Gastrocnemius medialis (tissue), 4 donors: ENCODE measurements around the gene GABBR2. TPM values are rescaled to one million over a fixed set of nuclear protein-coding genes. Genes with fewer than 3 reads are reported as not detected.

Source experiments
- ATAC-seq, 2 donors: fragments of 150-250 bp; one replicate each; pipeline ENCODE4 v1.9.1; 2016
- DNase-seq, 2 donors: peaks; one replicate each; pipeline ENCODE4 v3.0.0-alpha.2; 2019
- H3K27ac ChIP-seq, 4 donors: fragments of 200-600 bp; sonication (generic); 1 replicate in 1 of 4; 2 replicates in 3 of 4; pipeline ENCODE4 v1.5.1; 2016 to 2018; ENCODE audit warnings: mild to moderate bottlenecking in 2 of 4, moderate library complexity in 1 of 4
- H3K27me3 ChIP-seq, 3 donors: fragments of 200-600 bp; sonication (generic) in 2 of 3; 1 replicate in 1 of 3; 2 replicates in 2 of 3; pipeline versions ENCODE4 v1.5.1 to v1.6.0; 2016 to 2019; ENCODE audit warnings: mild to moderate bottlenecking in 1 of 3, moderate library complexity in 1 of 3
- H3K36me3 ChIP-seq, 2 donors: fragments of 200-600 bp; sonication (generic) in 1 of 2; one replicate each; pipeline ENCODE4 v1.5.1; 2017 to 2018
- H3K4me1 ChIP-seq, 2 donors: fragments of 200-600 bp; sonication (generic) in 1 of 2; one replicate each; pipeline ENCODE4 v1.5.1; 2016 to 2017; ENCODE audit warnings: mild to moderate bottlenecking in 2 of 2
- H3K4me3 ChIP-seq, 4 donors: fragments of 200-600 bp; sonication (generic) in 3 of 4; 1 replicate in 1 of 4; 2 replicates in 3 of 4; pipeline ENCODE4 v1.5.1; 2016 to 2019; ENCODE audit warnings: mild to moderate bottlenecking in 2 of 4
- H3K9me3 ChIP-seq, 3 donors: fragments of 200-600 bp; sonication (generic) in 2 of 3; 1 replicate in 1 of 3; 2 replicates in 2 of 3; pipeline ENCODE4 v1.5.1; 2016 to 2019
- POLR2A ChIP-seq, 2 donors: fragments of 450-650 bp; IDR thresholded peaks; one replicate each; pipeline ENCODE4 v1.6.1; 2017; ENCODE audit warnings: antibody characterized with exemption in 2 of 2, mild to moderate bottlenecking in 2 of 2, moderate library complexity in 2 of 2
- in situ Hi-C, 4 donors: fragments of 200-750 bp; cut with MboI; loops; one replicate each; pipeline versions ENCODE4 v1.15.0 to v1.8.0; 2017; ENCODE audit warnings: low sequenced_read_pairs in 4 of 4
- intact Hi-C: fragments of 100-400 bp; cut with DNase I; formaldehyde crosslinking; loops from one replicate; pipeline ENCODE4 v1.15.1; 2023; ENCODE audit warnings: low total_unique reads
- total RNA-seq, 4 donors: library from RNA; depleted of rRNA; stranded (reverse); fragments of >200 nt; gene quantifications; one replicate each; pipeline versions ENCODE4 v1.1.0 to v1.2.3, GENCODE V29; 2016
- TF ChIP-seq, protein P1 (sequence below), 5 experiments: fragments of 450-650 bp in 3 of 5; fragments of 200-600 bp in 2 of 5; sonication (generic) in 2 of 5; IDR thresholded peaks in 4 of 5; conservative IDR thresholded peaks in 1 of 5; 1 replicate in 4 of 5; 2 replicates in 1 of 5; pipeline ENCODE4 v1.5.1; 2016 to 2019; ENCODE audit warnings: antibody characterized with exemption in 5 of 5, mild to moderate bottlenecking in 3 of 5, moderate library complexity in 3 of 5

The GABBR2 gene
- total RNA-seq, 4 donors from 2014 or later, result 0.46 to 0.80 TPM; not detected in 2

DNA sequence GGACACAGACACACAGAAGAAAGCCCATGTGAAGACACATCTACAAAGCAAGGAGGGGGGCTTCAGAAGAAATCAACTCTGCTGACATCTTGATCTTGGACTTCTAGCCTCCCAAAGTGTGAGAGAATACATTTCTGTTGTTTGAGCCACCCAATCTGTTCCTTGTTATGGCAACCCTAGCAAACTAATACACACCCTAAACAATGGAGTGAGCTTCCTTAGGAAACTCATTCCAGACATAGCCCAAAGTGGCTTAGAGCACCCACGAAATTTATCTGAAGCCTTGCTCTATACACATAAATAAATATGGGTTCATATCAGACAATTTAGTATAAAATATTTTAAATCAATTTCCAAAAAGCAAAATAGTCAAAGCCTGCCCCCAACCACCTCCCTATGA lies 445.7 kb downstream of the GABBR2 start:
- no peak overlapping the region for H3K4me3 ChIP-seq
- intact Hi-C loops (loop anchor here (1.0 kb wide), 2 partner anchors 58 to 340 kb away; no protein-coding TSS in a partner anchor), in situ Hi-C loops (loop anchor here (5.0 to 25.0 kb wide), 9 partner anchors 56 to 551 kb away; partner anchors contain the start of genes TRMO (in 3 of the 4) and NANS (in 1 of the 4))
- ATAC-seq (no peak), DNase-seq (no peak)
- H3K9me3 ChIP-seq, result no peaks in the 10 kb centered on the region
- TF ChIP-seq POLR2A (IDR thresholded peaks at IDR 0.05), result no peak
- TF ChIP-seq, protein P1, sequence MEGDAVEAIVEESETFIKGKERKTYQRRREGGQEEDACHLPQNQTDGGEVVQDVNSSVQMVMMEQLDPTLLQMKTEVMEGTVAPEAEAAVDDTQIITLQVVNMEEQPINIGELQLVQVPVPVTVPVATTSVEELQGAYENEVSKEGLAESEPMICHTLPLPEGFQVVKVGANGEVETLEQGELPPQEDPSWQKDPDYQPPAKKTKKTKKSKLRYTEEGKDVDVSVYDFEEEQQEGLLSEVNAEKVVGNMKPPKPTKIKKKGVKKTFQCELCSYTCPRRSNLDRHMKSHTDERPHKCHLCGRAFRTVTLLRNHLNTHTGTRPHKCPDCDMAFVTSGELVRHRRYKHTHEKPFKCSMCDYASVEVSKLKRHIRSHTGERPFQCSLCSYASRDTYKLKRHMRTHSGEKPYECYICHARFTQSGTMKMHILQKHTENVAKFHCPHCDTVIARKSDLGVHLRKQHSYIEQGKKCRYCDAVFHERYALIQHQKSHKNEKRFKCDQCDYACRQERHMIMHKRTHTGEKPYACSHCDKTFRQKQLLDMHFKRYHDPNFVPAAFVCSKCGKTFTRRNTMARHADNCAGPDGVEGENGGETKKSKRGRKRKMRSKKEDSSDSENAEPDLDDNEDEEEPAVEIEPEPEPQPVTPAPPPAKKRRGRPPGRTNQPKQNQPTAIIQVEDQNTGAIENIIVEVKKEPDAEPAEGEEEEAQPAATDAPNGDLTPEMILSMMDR (IDR thresholded peaks at IDR 0.05 in 4 of 5, conservative IDR thresholded peaks at IDR 0.05 in 1 of 5), result no peak
- no peaks in the 10 kb centered on the region for H3K36me3 ChIP-seq
- peaks cover 0 to 4% (median 0%) of the 10 kb centered on the region in 3 donors for H3K27me3 ChIP-seq
- H3K4me1 ChIP-seq, result no peaks in the 10 kb centered on the region
- no peak overlapping the region for H3K27ac ChIP-seq

DNA sequence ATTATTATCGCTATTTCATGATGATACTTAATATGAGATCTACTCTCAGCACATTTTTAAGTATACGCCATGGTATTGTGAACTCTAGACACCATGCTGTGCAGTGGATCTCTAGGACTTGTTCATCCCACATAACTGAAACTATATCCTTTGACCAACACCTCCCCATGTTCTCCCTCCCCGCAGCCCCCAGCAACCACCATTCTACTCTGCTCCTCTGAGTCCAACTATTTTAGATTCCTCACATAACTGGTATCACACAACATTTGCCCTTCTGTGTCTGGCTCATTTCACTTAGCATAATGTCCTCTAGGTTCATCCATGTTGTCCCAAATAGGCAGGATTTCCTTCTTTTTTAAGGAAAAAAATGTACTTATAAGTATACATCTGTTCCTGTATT lies 446.7 kb downstream of the GABBR2 start:
- Histone ChIP-seq H3K27ac (no peak overlapping the region), H3K36me3 (no peaks in the 10 kb centered on the region), H3K4me1 (peaks cover 0 to 2% of the 10 kb centered on the region in 2 donors), H3K4me3 (no peak overlapping the region), H3K27me3 (peaks cover 0 to 4% (median 0%) of the 10 kb centered on the region in 3 donors), H3K9me3 (no peaks in the 10 kb centered on the region)
- DNase-seq (no peak), ATAC-seq (no peak)
- no peak for TF ChIP-seq POLR2A (IDR thresholded peaks at IDR 0.05)
- TF ChIP-seq, protein P1 (IDR thresholded peaks at IDR 0.05 in 4 of 5, conservative IDR thresholded peaks at IDR 0.05 in 1 of 5), result no peak
- in situ Hi-C loops, result loop anchor here (5.0 to 25.0 kb wide), 9 partner anchors 55 to 550 kb away; partner anchors contain the start of genes TRMO (in 3 of the 4) and NANS (in 1 of the 4)
- intact Hi-C loops, result no loop called here

DNA sequence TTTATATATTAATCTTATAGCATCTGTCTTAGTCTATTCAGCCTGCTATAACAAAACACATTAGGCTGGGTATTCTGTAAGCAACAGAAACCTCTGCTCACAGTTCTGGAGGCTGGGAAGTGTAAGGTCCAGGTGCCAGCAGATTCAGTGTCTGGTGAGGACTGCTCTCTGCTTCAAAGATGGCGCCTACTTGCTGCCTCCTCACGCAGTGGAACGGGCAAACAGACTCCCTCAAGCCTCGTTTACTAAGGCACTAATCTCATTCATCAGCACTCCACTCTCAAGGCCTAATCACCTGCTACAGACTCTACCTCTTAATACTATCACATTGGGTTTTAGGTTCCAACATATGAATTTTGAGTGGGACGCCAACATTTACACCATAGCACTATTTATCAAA lies 448.1 kb downstream of the GABBR2 start:
- Histone ChIP-seq H3K4me3 (no peak overlapping the region), H3K9me3 (no peaks in the 10 kb centered on the region), H3K27ac (no peak overlapping the region), H3K36me3 (no peaks in the 10 kb centered on the region), H3K4me1 (peaks cover 4 to 11% of the 10 kb centered on the region in 2 donors), H3K27me3 (peaks cover 0 to 4% (median 0%) of the 10 kb centered on the region in 3 donors)
- ATAC-seq, result no peak
- TF ChIP-seq, protein P1 (IDR thresholded peaks at IDR 0.05 in 4 of 5, conservative IDR thresholded peaks at IDR 0.05 in 1 of 5), result no peak
- TF ChIP-seq POLR2A (IDR thresholded peaks at IDR 0.05), result no peak
- no peak for DNase-seq
- intact Hi-C loops (no loop called here), in situ Hi-C loops (loop anchor here (5.0 to 25.0 kb wide), 9 partner anchors 53 to 548 kb away; partner anchors contain the start of genes TRMO (in 3 of the 4) and NANS (in 1 of the 4))

DNA sequence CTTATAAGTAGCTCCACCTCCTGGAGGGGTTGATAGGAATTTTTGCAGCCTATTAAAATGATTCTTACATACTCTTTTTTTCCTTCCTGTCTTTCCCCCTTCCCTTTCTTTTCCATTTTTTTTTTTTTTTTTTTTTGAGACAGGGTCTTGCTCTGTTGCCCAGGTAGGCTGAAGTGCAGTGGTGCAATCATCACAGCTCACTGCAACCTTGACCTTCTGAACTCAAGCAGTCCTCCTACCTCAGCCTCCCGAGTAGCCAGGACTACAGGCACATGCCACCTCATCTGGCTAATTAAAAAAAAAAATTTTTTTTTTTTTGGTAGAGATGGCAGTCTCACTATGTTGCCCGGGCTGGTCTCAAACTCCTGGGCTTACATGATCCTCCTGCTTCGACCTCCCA lies 448.9 kb downstream of the GABBR2 start:
- DNase-seq (no peak), ATAC-seq (no peak)
- Histone ChIP-seq H3K27me3 (peaks cover 0 to 4% (median 0%) of the 10 kb centered on the region in 3 donors), H3K36me3 (no peaks in the 10 kb centered on the region), H3K9me3 (no peaks in the 10 kb centered on the region), H3K4me1 (peaks cover 6 to 17% of the 10 kb centered on the region in 2 donors), H3K4me3 (no peak overlapping the region), H3K27ac (no peak overlapping the region)
- TF ChIP-seq POLR2A (IDR thresholded peaks at IDR 0.05), result no peak
- TF ChIP-seq, protein P1 (IDR thresholded peaks at IDR 0.05 in 4 of 5, conservative IDR thresholded peaks at IDR 0.05 in 1 of 5), result no peak
- in situ Hi-C loops (loop anchor here (5.0 to 25.0 kb wide), 10 partner anchors 52 to 555 kb away; partner anchors contain the start of genes TRMO (in 3 of the 4) and NANS (in 1 of the 4)), intact Hi-C loops (loop anchor here (5.0 kb wide), 5 partner anchors 67 to 627 kb away; partner anchors contain the start of genes ANP32B, CORO2A, NANS and NCBP1)
